ENCODE measurements around the gene H2AZ2. TPM values are rescaled to one million over a fixed set of nuclear protein-coding genes. Genes with fewer than 3 reads are reported as not detected.

H2AZ2 gene
- total and polyA plus RNA-seq, 2 donors (not counting 1 experiment from before 2014, with no cell fraction given) = 55.3 to 129 TPM

DNA sequence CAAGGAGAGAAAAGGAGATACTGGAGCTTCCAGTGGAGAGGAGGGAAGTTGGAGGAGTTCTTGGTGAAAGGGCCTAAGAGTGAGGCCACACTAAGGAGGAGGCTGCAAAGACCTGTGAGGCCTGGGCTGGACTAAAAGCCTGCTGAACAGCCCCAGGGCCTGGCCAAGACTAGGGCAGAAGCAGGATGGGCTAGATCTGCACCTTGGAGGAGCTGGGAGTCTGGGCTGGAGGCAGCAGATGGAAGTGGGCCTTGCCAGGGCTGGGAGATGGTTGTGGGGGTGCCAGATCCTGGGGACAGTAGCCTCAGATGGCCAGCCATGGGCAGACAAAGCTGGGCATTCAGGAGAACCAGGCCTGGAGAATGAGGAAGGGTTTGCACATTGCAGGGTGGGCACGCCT, 43.9 kb upstream of the H2AZ2 start:
- Mint-ChIP-seq H3K4me3 (no peak overlapping the region), H3K27ac (no peak overlapping the region), H3K4me1 (peaks cover 5% of the 10 kb centered on the region), H3K27me3 (no peaks in the 10 kb centered on the region), H3K9me3 (ENCODE audit: insufficient read depth) (no peaks in the 10 kb centered on the region)
- Histone ChIP-seq H3K79me2 (ENCODE audit: control insufficient read depth, insufficient read depth, low read length) (no peaks in the 10 kb centered on the region), H3K27me3 (replicated peaks in 1 of 4; ENCODE audit: control extremely low read depth in 1 of 4, control insufficient read depth in 3 of 4, insufficient read depth in 4 of 4, low read length in 3 of 4) (no peaks in the 10 kb centered on the region), H3K4me2 (replicated peaks; ENCODE audit: low read depth, low read length, poor library complexity, severe bottlenecking) (no peak overlapping the region), H3K9me3 (ENCODE audit: control extremely low read depth in 1 of 3, control insufficient read depth in 2 of 3, insufficient read depth in 1 of 3, low read length in 2 of 3) (no peaks in the 10 kb centered on the region), H2AFZ (ENCODE audit: insufficient read depth, low read depth, low read length, poor library complexity, severe bottlenecking) (no peak overlapping the region), H3K4me3 (ENCODE audit: control extremely low read depth in 1 of 5, extremely low read depth in 1 of 5, insufficient read depth in 1 of 5, low read depth in 2 of 5, low read length in 4 of 5) (no peak overlapping the region), H3K36me3 (replicated peaks in 1 of 2; ENCODE audit: control extremely low read depth in 1 of 2, control insufficient read depth in 1 of 2, extremely low read depth in 1 of 2, insufficient read depth in 2 of 2, low read length in 1 of 2) (no peaks in the 10 kb centered on the region), H3K27ac (ENCODE audit: low read length in 2 of 2) (no peak overlapping the region), H3K4me1 (ENCODE audit: control insufficient read depth in 2 of 2, insufficient read depth in 2 of 2, low read length in 2 of 2) (peaks cover 0 to 6% of the 10 kb centered on the region in 2 donors), H4K20me1 (ENCODE audit: control insufficient read depth, insufficient read depth, low read length, poor library complexity, severe bottlenecking) (no peaks in the 10 kb centered on the region), H3K9ac (ENCODE audit: low read length) (no peak overlapping the region)
- POLR2A ChIA-PET = no interaction called here
- intact Hi-C loops (cut with micrococcal nuclease) = no loop called here
- DNase-seq = no peak
- WGBS (ENCODE audit: insufficient coverage) = no CpG with 5 or more reads among the region's 1 CpG
- CTCF ChIA-PET = interaction anchor here (0.7 to 1.4 kb wide), 3 partner anchors 13 to 326 kb away, joined by 3 to 6 read pairs (median 3); no protein-coding TSS in a partner anchor
- TF ChIP-seq, protein P1, sequence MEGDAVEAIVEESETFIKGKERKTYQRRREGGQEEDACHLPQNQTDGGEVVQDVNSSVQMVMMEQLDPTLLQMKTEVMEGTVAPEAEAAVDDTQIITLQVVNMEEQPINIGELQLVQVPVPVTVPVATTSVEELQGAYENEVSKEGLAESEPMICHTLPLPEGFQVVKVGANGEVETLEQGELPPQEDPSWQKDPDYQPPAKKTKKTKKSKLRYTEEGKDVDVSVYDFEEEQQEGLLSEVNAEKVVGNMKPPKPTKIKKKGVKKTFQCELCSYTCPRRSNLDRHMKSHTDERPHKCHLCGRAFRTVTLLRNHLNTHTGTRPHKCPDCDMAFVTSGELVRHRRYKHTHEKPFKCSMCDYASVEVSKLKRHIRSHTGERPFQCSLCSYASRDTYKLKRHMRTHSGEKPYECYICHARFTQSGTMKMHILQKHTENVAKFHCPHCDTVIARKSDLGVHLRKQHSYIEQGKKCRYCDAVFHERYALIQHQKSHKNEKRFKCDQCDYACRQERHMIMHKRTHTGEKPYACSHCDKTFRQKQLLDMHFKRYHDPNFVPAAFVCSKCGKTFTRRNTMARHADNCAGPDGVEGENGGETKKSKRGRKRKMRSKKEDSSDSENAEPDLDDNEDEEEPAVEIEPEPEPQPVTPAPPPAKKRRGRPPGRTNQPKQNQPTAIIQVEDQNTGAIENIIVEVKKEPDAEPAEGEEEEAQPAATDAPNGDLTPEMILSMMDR (IDR thresholded peaks at IDR 0.05) = no peak
- no peak for TF ChIP-seq EZH2 (IDR thresholded peaks at IDR 0.05; ENCODE audit: borderline replicate concordance, insufficient read depth, low read depth, low read length, poor library complexity, severe bottlenecking)
- ATAC-seq (ENCODE audit: low read depth) = no peak

DNA sequence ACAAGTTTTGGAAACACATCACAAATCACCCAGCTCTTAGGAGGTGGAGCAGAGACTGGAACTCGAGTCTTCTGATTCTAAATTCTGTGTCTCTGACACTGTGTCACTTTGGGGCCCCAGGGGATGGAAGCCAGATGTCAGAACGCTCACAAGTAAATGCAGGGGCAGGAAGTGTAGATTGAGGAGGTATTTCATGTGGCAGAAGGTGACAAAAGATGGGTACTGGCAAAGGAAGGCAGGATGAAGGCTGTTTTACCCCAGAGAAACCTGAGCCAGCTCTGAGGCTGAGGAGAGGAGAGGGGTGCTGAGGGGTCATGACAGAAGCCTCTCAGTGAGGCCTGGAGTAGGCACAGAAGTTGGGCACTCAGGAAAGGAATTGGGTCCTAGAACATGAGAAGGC, 43.5 kb upstream of the H2AZ2 start:
- CTCF ChIA-PET = interaction anchor here (0.7 to 1.4 kb wide), 2 partner anchors 31 to 326 kb away, joined by 3 to 6 read pairs; no protein-coding TSS in a partner anchor
- Histone ChIP-seq H4K20me1 (ENCODE audit: control insufficient read depth, insufficient read depth, low read length, poor library complexity, severe bottlenecking) (no peaks in the 10 kb centered on the region), H3K4me1 (ENCODE audit: control insufficient read depth in 2 of 2, insufficient read depth in 2 of 2, low read length in 2 of 2) (peaks cover 0 to 7% of the 10 kb centered on the region in 2 donors), H3K4me2 (replicated peaks; ENCODE audit: low read depth, low read length, poor library complexity, severe bottlenecking) (no peak overlapping the region), H2AFZ (ENCODE audit: insufficient read depth, low read depth, low read length, poor library complexity, severe bottlenecking) (no peak overlapping the region), H3K4me3 (ENCODE audit: control extremely low read depth in 1 of 5, extremely low read depth in 1 of 5, insufficient read depth in 1 of 5, low read depth in 2 of 5, low read length in 4 of 5) (no peak overlapping the region), H3K9ac (ENCODE audit: low read length) (no peak overlapping the region), H3K9me3 (ENCODE audit: control extremely low read depth in 1 of 3, control insufficient read depth in 2 of 3, insufficient read depth in 1 of 3, low read length in 2 of 3) (no peaks in the 10 kb centered on the region), H3K79me2 (ENCODE audit: control insufficient read depth, insufficient read depth, low read length) (no peaks in the 10 kb centered on the region), H3K27ac (ENCODE audit: low read length in 2 of 2) (no peak overlapping the region), H3K36me3 (replicated peaks in 1 of 2; ENCODE audit: control extremely low read depth in 1 of 2, control insufficient read depth in 1 of 2, extremely low read depth in 1 of 2, insufficient read depth in 2 of 2, low read length in 1 of 2) (no peaks in the 10 kb centered on the region), H3K27me3 (replicated peaks in 1 of 4; ENCODE audit: control extremely low read depth in 1 of 4, control insufficient read depth in 3 of 4, insufficient read depth in 4 of 4, low read length in 3 of 4) (no peaks in the 10 kb centered on the region)
- WGBS (ENCODE audit: insufficient coverage) = 35% methylated on average over 2 of the region's 2 CpGs
- Mint-ChIP-seq H3K4me3 (no peak overlapping the region), H3K27me3 (no peaks in the 10 kb centered on the region), H3K27ac (no peak overlapping the region), H3K9me3 (ENCODE audit: insufficient read depth) (no peaks in the 10 kb centered on the region), H3K4me1 (peaks cover 8% of the 10 kb centered on the region)
- intact Hi-C loops (cut with micrococcal nuclease) = no loop called here
- POLR2A ChIA-PET = no interaction called here
- TF ChIP-seq, protein P1 (IDR thresholded peaks at IDR 0.05) = no peak
- TF ChIP-seq EZH2 (IDR thresholded peaks at IDR 0.05; ENCODE audit: borderline replicate concordance, insufficient read depth, low read depth, low read length, poor library complexity, severe bottlenecking) = no peak
- DNase-seq (no peak), ATAC-seq (ENCODE audit: low read depth) (no peak)

Data from B cell (primary cell).